Measurements from ENCODE around the gene VOPP1. TPM values are rescaled to one million over a fixed set of nuclear protein-coding genes. Genes with fewer than 3 reads are reported as not detected.

VOPP1 gene
- total RNA-seq, 1 donor from 2014 or later = 90.6 TPM

DNA sequence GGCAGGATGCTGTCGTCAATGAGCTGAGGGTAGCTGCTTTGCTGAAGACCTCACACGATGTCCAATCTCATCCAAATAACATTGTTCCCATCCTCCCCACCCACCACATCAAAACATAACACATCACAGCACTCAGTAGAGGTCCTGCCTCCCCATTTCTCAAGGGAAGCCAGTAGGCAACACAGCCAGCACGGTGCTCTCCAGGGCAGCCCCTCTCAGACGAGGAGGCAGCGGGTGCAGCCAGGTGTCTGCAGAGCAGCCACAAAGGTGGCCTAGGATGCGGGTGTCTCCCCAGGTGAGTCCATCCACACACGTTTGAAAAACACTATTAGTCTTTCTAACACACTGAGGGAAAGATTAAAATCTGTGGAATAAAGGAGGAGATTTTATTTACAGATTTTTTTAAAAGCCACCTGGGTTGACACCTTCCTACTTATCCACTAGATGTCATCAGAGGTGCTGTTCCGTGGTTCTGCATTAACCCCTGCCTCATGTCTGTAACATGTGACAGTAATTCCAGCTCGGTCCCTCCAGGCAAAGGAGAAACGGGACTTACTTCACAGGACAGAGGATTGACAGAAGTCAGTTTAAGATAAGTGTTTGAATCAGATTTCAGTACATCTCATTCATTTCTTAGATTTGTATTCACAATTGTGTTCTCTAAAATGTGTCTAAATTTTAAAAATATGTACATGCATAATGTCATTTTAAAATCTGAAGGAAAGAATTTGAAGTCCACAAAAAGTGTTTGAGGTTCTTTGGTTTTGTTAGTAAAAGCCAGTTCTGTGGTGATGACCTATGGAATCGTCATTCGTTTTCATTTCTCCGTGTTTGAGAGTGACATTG is 139.1 kb downstream of the VOPP1 start:
- Mint-ChIP-seq H3K4me1 (peaks cover 14% of the 10 kb centered on the region), H3K27me3 (no peaks in the 10 kb centered on the region), H3K4me3 (no peak overlapping the region), H3K27ac (peak overlapping the region; percentile 12), H3K36me3 (ENCODE audit: low read depth) (peaks cover 2% of the 10 kb centered on the region), H3K9me3 (no peaks in the 10 kb centered on the region)
- peak; percentile 75 for DNase-seq
- intact Hi-C loops (cut with micrococcal nuclease) = loop anchor here (1.0 to 5.0 kb wide), 3 partner anchors 84 to 165 kb away; no protein-coding TSS in a partner anchor

DNA sequence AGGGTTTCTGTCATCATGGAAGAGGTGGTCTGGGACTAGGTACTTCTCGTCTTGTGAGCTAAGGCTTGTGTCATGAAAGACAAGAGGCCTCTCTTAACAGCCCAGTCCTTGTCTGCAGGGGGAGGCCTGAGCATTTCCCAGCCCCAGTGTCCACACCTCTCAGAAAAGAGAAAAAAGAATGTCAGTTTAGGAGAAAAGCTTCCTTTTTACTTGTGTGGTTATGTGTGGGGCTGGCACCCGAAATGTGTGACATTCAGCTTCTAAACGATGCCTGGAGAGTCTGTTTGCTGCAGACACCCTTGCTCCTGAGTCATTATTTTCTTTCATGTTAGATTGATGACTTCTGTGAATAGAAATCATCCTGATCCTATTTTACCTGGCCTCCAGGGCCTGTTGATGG is 139.8 kb downstream of the VOPP1 start:
- no peak for DNase-seq
- H3K4me1 Mint-ChIP-seq = peaks cover 15% of the 10 kb centered on the region
- H3K9me3 Mint-ChIP-seq = no peaks in the 10 kb centered on the region
- intact Hi-C loops (cut with micrococcal nuclease) = loop anchor here (2.0 to 5.0 kb wide), 2 partner anchors 85 to 100 kb away; no protein-coding TSS in a partner anchor
- H3K36me3 Mint-ChIP-seq (ENCODE audit: low read depth) = peaks cover 2% of the 10 kb centered on the region
- no peaks in the 10 kb centered on the region for H3K27me3 Mint-ChIP-seq
- no peak overlapping the region for H3K4me3 Mint-ChIP-seq
- H3K27ac Mint-ChIP-seq = peak overlapping the region; percentile 12

DNA sequence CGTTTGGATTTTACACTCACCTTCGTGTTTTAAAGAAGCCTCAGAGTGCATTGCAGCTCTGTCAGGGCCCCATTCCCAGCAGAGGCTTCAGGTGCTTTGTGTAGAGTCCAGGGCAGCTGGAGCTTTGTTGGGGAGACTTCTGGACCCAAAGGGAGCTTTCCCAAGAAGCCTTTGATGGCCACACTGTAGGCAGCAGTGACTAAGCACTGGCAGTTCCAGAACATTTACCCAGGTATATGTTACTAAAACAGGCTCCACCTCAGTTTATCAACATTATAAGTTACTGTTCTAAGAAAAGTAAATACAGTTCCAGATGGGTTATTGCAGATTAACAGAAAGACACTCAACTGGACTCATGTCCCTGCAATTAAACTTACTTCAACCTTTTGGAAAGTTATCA is 140.4 kb downstream of the VOPP1 start:
- Mint-ChIP-seq H3K9me3 (no peaks in the 10 kb centered on the region), H3K4me3 (no peak overlapping the region), H3K36me3 (ENCODE audit: low read depth) (peaks cover 2% of the 10 kb centered on the region), H3K27me3 (no peaks in the 10 kb centered on the region), H3K4me1 (peaks cover 17% of the 10 kb centered on the region), H3K27ac (no peak overlapping the region)
- intact Hi-C loops (cut with micrococcal nuclease) = loop anchor here (2.0 to 5.0 kb wide), 2 partner anchors 85 to 101 kb away; no protein-coding TSS in a partner anchor
- DNase-seq = no peak

DNA sequence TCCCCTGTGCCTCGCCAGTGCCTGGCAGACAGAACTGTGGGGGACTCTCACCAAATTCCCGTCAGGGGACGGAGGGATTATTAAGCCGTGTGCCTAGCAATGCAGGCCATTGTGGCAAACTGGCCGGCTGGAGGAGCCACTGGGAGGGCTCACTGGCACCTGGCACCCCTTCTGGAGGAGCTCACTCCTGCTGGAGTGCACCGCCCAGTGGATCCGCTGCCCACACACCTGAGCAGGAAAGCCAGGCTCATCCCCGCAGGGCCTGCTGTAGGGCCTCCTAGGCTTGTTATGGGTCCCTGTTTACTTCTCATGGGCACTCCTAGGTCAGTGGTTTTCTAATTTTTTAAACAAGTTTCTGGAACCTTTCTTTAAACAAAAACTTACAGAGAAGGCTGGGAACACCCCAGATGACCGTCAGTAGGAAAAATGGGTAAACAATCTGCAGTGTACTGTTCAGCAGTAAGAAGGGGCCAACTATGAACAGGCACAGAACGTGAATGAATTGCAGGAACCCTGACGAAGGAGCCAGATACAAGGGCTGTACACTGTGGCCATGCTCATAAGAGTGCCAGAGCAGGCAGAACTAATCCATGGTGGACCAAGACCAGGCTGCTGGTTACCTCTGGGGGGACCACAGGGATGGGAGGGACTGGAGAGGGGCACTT is 142.3 kb downstream of the VOPP1 start:
- H3K4me3 Mint-ChIP-seq = no peak overlapping the region
- DNase-seq = no peak
- H3K9me3 Mint-ChIP-seq = no peaks in the 10 kb centered on the region
- H3K27ac Mint-ChIP-seq = no peak overlapping the region
- peaks cover 10% of the 10 kb centered on the region for H3K36me3 Mint-ChIP-seq (ENCODE audit: low read depth)
- intact Hi-C loops (cut with micrococcal nuclease) = loop anchor here (5.0 kb wide), 1 partner anchor 87 kb away; no protein-coding TSS in a partner anchor
- peaks cover 18% of the 10 kb centered on the region for H3K4me1 Mint-ChIP-seq
- H3K27me3 Mint-ChIP-seq = no peaks in the 10 kb centered on the region

DNA sequence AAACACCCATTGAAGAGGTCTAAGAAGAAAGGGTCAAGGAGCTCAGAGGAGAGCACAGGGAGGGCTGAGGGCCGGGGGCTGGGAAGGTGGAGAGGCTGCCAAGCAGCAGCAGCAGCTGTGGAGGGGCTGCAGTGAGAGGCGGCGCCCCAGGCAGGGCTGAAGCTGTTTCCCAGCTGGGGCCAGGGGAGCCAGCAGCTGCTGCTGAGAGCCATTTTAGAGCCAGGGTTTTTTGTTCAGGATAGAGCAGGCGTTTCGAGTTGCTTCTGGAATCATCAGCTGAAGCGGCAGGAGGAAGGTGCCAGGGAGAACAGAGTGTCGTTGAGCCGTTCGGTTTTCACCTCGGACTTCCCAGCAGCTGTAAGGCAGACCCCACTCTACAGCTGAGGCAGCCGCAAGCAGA is 144.5 kb downstream of the VOPP1 start:
- Mint-ChIP-seq H3K4me1 (peaks cover 12% of the 10 kb centered on the region), H3K27ac (peak overlapping the region; percentile 9), H3K9me3 (no peaks in the 10 kb centered on the region), H3K4me3 (no peak overlapping the region), H3K36me3 (ENCODE audit: low read depth) (peaks cover 10% of the 10 kb centered on the region), H3K27me3 (no peaks in the 10 kb centered on the region)
- DNase-seq = no peak
- intact Hi-C loops (cut with micrococcal nuclease) = no loop called here

DNA sequence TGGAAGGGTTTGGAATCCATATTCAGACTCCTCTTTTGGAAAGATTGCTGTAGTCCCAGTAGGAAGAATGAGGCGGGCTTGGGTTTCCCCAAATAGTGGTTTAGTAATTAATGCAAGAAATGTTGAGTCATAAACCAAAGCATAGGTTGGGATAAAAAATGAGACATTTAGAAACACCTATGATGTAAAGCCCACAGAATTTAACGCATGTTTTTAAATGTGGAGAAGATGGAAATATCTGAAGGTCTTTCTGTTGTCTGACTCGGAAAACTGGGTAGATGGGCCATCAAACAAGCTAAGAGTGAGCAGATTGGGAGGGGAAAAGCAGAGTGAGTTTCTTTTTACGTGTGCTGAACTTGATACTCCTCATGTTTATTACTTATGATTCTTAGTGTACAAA is 145.0 kb downstream of the VOPP1 start:
- Mint-ChIP-seq H3K27ac (peak overlapping the region; percentile 9), H3K4me1 (peaks cover 11% of the 10 kb centered on the region), H3K27me3 (no peaks in the 10 kb centered on the region), H3K9me3 (no peaks in the 10 kb centered on the region), H3K36me3 (ENCODE audit: low read depth) (peaks cover 10% of the 10 kb centered on the region), H3K4me3 (no peak overlapping the region)
- intact Hi-C loops (cut with micrococcal nuclease) = no loop called here
- no peak for DNase-seq

DNA sequence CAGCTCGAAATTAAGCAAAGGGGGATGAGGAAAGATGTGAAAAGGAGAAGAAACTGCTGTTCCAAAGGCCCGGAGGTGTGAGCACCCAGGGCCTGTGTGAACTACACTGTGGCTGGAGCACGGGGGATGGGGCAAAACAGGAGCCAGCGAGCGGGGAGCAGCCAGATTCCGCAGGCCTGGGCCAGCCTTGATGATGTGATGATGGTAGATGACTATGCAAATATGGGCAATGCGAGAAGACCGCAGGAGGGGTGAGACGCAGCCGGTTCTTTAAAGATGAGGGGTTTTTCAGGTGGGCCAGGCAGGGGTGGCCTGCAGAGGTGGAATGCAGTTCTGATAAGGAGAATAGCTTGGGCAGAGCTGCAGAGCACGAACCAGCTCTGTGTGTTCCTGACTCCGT is 145.6 kb downstream of the VOPP1 start:
- H3K27me3 Mint-ChIP-seq = no peaks in the 10 kb centered on the region

DNA sequence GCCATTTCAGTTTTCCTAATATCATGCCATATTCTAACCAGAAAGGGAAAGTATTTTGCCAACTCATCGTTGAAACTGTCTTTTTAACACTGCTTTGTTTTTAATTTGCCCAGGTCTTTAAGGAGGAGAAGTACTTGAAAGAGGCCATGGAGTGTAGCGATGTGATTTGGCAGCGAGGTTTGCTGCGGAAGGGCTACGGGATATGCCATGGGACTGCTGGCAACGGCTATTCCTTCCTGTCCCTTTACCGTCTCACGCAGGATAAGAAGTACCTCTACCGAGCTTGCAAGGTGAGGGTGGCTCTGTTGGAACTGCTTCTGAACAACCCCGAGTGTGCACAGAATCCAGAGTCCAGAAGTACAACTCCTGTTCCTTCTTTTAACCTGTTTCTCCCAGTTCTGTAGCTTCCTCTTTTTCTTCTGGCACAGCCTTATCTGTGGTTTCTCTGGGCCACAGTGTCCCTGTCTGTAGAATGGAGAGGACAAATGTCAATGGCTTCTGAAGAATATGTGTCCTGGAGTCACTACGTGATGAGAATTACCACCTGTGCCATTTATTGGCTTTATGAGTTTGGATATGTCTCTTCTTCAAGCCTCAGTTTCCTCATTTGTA is 147.1 kb downstream of the VOPP1 start:
- H3K36me3 Mint-ChIP-seq (ENCODE audit: low read depth) = peaks cover 8% of the 10 kb centered on the region
- H3K27me3 Mint-ChIP-seq = no peaks in the 10 kb centered on the region
- intact Hi-C loops (cut with micrococcal nuclease) = no loop called here
- no peak for DNase-seq
- H3K4me3 Mint-ChIP-seq = no peak overlapping the region
- no peak overlapping the region for H3K27ac Mint-ChIP-seq
- H3K4me1 Mint-ChIP-seq = peaks cover 11% of the 10 kb centered on the region
- no peaks in the 10 kb centered on the region for H3K9me3 Mint-ChIP-seq

More for the DNA sequence above, 145.6 kb downstream of the VOPP1 start:
- Mint-ChIP-seq H3K36me3 (ENCODE audit: low read depth) (peaks cover 10% of the 10 kb centered on the region), H3K27ac (peak overlapping the region; percentile 21), H3K4me3 (no peak overlapping the region), H3K4me1 (peaks cover 11% of the 10 kb centered on the region), H3K9me3 (no peaks in the 10 kb centered on the region)
- intact Hi-C loops (cut with micrococcal nuclease) = no loop called here
- no peak for DNase-seq

DNA sequence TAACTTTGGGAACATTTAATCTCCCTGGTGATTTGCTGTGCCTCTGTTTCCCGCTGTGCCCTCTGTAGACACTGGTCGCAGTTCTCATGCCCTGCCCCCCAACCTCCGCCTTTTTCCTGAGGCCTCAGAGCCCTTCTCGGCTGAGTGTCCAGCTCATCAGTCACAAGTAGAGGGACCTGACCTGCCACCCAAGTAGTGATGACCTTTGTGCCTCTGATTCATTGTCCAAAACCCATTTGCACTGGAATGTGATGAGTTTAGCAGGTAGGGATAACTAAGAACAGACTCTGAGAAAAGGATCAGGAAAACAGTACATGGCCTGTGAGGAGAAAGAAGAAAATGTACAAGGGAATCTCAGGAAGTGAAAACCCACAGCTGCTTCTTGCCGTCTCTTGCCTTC is 148.4 kb downstream of the VOPP1 start:
- Mint-ChIP-seq H3K36me3 (ENCODE audit: low read depth) (peaks cover 8% of the 10 kb centered on the region), H3K27me3 (no peaks in the 10 kb centered on the region), H3K27ac (no peak overlapping the region), H3K4me3 (no peak overlapping the region), H3K4me1 (peaks cover 11% of the 10 kb centered on the region), H3K9me3 (no peaks in the 10 kb centered on the region)
- DNase-seq = no peak
- intact Hi-C loops (cut with micrococcal nuclease) = no loop called here

DNA sequence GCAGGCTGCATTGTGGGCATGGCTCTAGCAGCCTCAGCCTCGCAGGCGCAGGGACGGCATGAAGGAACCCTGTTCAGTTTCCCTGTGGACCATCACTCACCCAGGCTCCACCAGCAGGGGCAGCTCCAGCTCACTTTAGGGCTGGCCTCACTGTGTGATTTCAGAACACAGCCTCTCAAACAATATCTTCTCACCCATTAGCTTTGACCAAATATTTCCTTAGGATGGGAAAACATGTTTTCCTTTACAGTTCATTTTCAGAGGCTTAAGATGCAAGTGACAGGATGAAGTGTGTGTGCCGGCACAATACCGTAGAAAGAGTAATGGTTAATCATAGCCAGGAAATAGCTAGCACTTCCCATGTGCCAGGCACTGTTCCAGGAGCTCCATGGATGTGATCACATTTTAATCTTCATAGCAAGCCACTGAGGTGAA is 149.0 kb downstream of the VOPP1 start:
- H3K36me3 Mint-ChIP-seq (ENCODE audit: low read depth) = peaks cover 8% of the 10 kb centered on the region

More for the DNA sequence above, 149.0 kb downstream of the VOPP1 start:
- Mint-ChIP-seq H3K4me3 (no peak overlapping the region), H3K27me3 (no peaks in the 10 kb centered on the region), H3K27ac (no peak overlapping the region), H3K4me1 (peaks cover 11% of the 10 kb centered on the region), H3K9me3 (no peaks in the 10 kb centered on the region)
- intact Hi-C loops (cut with micrococcal nuclease) = no loop called here
- DNase-seq = no peak

Other genes with a start within 250 kb of the VOPP1 start
- 10.9 and 12.2 TPM in 2 replicates for gene LANCL2, start 207.2 kb downstream of the VOPP1 start, total RNA-seq